ENCODE measurements around the gene BTRC.

The BTRC gene

GRCh38 chr10:101512738-101513137 is 158.8 kb downstream of the BTRC start:
- no peak overlapping the region for H3K4me3 ChIP-seq (ENCODE audit: low read length)
- TF ChIP-seq ZNF274 (IDR thresholded peaks at IDR 0.05; ENCODE audit: low read depth, low read length): no peak

GRCh38 chr10:101513733-101514132 is 159.8 kb downstream of the BTRC start:
- TF ChIP-seq ZNF274 (IDR thresholded peaks at IDR 0.05; ENCODE audit: low read depth, low read length): no peak
- H3K4me3 ChIP-seq (ENCODE audit: low read length): no peak overlapping the region

- no peak overlapping the region for H3K4me3 ChIP-seq (ENCODE audit: low read length)
- no peak for TF ChIP-seq ZNF274 (IDR thresholded peaks at IDR 0.05; ENCODE audit: low read depth, low read length)
Measured at GRCh38 chr10:101525848-101526247, 171.9 kb downstream of the BTRC start.

GRCh38 chr10:101529207-101529606 is 175.2 kb downstream of the BTRC start:
- TF ChIP-seq ZNF274 (IDR thresholded peaks at IDR 0.05; ENCODE audit: low read depth, low read length): no peak
- no peak overlapping the region for H3K4me3 ChIP-seq (ENCODE audit: low read length)

- H3K4me3 ChIP-seq (ENCODE audit: low read length): no peak overlapping the region
- no peak for TF ChIP-seq ZNF274 (IDR thresholded peaks at IDR 0.05; ENCODE audit: low read depth, low read length)
Measured at GRCh38 chr10:101529725-101530553, 176.0 kb downstream of the BTRC start.

GRCh38 chr10:101535949-101536348 is 182.0 kb downstream of the BTRC start:
- H3K4me3 ChIP-seq (ENCODE audit: low read length): no peak overlapping the region
- TF ChIP-seq ZNF274 (IDR thresholded peaks at IDR 0.05; ENCODE audit: low read depth, low read length): no peak

GRCh38 chr10:101536800-101537199 is 182.8 kb downstream of the BTRC start:
- no peak for TF ChIP-seq ZNF274 (IDR thresholded peaks at IDR 0.05; ENCODE audit: low read depth, low read length)
- no peak overlapping the region for H3K4me3 ChIP-seq (ENCODE audit: low read length)

GRCh38 chr10:101538446-101538845 is 184.5 kb downstream of the BTRC start:
- TF ChIP-seq ZNF274 (IDR thresholded peaks at IDR 0.05; ENCODE audit: low read depth, low read length): no peak
- no peak overlapping the region for H3K4me3 ChIP-seq (ENCODE audit: low read length)

GRCh38 chr10:101545898-101546297 is 191.9 kb downstream of the BTRC start:
- H3K4me3 ChIP-seq (ENCODE audit: low read length): no peak overlapping the region
- no peak for TF ChIP-seq ZNF274 (IDR thresholded peaks at IDR 0.05; ENCODE audit: low read depth, low read length)

- TF ChIP-seq ZNF274 (IDR thresholded peaks at IDR 0.05; ENCODE audit: low read depth, low read length): no peak
- H3K4me3 ChIP-seq (ENCODE audit: low read length): no peak overlapping the region
Measured at GRCh38 chr10:101550965-101551364, 197.0 kb downstream of the BTRC start.

GRCh38 chr10:101552442-101552841 is 198.5 kb downstream of the BTRC start:
- no peak overlapping the region for H3K4me3 ChIP-seq (ENCODE audit: low read length)
- TF ChIP-seq ZNF274 (IDR thresholded peaks at IDR 0.05; ENCODE audit: low read depth, low read length): no peak

- no peak for TF ChIP-seq ZNF274 (IDR thresholded peaks at IDR 0.05; ENCODE audit: low read depth, low read length)
Measured at GRCh38 chr10:101557541-101557940, 203.6 kb downstream of the BTRC start.

GRCh38 chr10:101558204-101558603 is 204.2 kb downstream of the BTRC start:
- TF ChIP-seq ZNF274 (IDR thresholded peaks at IDR 0.05; ENCODE audit: low read depth, low read length): no peak
- no peak overlapping the region for H3K4me3 ChIP-seq (ENCODE audit: low read length)

More at GRCh38 chr10:101557541-101557940, 203.6 kb downstream of the BTRC start:
- H3K4me3 ChIP-seq (ENCODE audit: low read length): no peak overlapping the region

GRCh38 chr10:101558671-101559595 is 205.0 kb downstream of the BTRC start:
- TF ChIP-seq ZNF274 (IDR thresholded peaks at IDR 0.05; ENCODE audit: low read depth, low read length): no peak
- H3K4me3 ChIP-seq (ENCODE audit: low read length): no peak overlapping the region

All from GM08714 (cell line).